Stimulated activated CD4-positive, alpha-beta T cell treated with anti-CD3 and anti-CD28 coated beads, Interleukin-12 subunit alpha, Interleukin-12 subunit beta, amount 100 ng/mL, for 48 hours (primary cell): Measurements from ENCODE around the gene ERCC1.

Source experiments
- DNase-seq, 3 donors: peaks; one replicate each; pipeline ENCODE4 v3.0.0-alpha.2; 2020; ENCODE audit warnings: low read depth in 2 of 3, low spot score in 1 of 3

The ERCC1 gene

DNA sequence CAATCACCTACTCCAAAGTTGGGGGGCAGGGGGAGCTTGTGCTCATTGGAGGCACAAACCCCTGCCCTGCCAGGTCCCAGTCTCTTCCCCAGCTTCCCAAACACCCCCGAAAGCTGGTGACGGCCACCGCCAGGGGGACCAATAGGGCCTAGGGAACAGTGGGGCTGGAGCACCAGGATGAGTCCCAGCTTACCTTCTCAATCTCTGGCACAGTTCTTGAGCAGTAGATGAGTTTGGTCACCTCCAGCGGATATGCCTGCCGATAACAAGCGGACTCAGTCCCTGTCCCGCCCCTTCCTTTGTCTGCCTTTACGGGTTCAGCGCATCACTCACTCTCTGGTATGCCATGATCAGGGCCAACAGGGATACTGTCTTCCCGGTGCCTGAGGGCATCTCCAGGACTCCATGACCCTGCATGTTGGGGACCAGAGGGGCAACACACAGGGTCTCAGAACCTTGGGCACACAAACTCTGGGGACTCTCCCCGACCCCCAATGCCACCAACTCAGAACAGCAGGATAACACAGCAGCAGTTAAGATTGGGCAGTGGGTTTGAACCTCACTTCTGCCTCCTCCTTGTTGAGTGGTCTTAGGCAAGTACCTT is 54.9 kb downstream of the ERCC1 start:
- no peak for DNase-seq

- no peak for DNase-seq
Measured at GRCh38 chr19:45368127-45368526, 55.6 kb downstream of the ERCC1 start.

DNA sequence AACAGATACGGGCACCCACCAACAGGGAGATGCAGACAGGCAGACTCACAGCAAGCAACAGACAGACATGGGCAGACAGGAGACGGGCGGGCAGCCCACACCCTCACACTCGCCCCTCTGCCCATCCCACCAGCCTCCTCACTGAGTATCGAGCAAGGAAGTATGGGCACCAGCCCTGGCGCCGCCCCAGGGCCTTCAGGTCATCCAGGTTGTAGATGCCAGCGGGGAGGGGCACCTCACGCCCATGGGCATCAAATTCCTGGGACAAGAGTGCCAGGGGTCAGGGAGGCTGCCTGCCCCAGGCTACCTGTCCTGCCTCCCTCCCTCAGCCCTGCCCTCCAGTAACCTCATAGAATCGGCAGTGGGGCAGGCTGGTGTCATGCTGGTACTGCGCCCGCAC is 59.0 kb downstream of the ERCC1 start:
- DNase-seq = no peak

DNA sequence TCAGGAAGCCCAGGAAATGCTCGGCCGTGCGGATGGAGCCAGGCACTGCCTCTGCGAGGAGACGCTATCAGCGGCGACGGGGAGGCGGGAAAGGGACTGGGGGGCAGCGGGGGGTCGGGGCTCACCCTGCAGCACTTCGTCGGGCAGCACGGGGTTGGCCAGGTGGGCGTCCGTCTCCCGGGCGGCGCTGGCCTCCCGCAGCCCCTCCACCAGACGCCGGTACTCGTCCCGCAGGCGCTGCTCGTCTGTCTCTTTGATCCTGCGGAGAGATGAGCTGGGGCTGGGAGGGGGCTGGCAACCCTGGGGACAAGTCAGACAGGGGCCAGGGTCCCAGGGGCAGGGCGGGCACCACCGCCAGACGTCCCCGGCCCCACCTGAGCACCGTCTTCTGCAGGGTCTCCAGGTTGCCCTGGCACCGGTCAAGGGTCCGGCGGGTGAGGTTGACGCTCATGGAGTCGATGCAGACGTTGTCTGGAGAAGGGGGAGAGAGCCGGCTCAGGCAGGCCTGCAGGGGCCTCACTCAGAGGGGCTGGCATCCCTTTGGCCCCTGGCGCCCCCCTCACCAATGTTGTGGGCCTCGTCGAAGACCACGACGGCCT is 59.8 kb downstream of the ERCC1 start:
- DNase-seq = no peak

GRCh38 chr19:45362291-45362690 is 61.4 kb downstream of the ERCC1 start:
- no peak for DNase-seq

GRCh38 chr19:45361608-45362007 is 62.1 kb downstream of the ERCC1 start:
- no peak for DNase-seq

DNA sequence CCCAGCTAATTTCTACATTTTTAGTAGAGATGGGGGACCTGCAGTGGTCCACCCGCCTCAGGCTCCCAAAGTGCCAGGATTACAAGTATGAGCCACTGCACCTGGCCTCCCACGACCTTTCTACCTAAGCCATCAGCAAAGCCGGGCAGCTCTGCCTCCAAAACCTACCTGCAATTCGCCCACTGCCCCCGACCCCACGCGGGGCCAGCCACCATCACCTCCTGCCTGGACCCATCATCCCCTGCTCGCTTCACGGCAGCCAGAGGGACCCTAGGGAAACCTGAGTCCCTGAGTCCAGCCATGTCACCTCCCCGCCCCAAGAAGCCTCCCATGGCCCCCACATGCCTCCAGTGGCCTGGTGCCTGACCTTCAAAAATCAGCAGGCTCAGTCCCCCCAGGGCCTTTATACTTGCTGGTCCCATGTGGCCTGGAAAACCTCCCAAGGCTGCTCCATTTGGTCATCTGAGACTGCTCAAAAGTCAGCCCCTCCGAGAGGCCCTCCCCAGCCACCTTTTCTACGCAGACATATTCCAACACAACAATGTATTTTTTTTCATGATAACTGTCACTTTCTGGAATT is 65.4 kb downstream of the ERCC1 start:
- no peak for DNase-seq

DNA sequence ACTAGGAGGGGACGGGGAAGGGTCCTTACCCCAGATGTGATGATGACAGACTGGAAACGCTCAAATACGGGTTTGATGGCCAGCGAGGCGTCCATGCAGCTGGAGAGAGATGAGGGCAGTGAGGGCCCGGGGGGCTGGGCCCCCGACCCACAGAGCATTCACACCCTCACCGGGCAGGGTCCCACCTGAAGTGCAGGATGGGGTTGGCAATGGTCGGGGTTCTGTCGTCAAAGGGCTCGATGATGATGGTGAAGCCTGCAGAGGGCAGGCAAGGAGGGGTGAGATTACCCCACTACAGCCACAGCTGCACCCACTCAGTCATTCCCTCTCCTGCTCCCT is 66.3 kb downstream of the ERCC1 start:
- DNase-seq = no peak
